Measurements from ENCODE around the gene MST1R. TPM values are rescaled to one million over a fixed set of nuclear protein-coding genes. Genes with fewer than 3 reads are reported as not detected.

Gene MST1R
- total and polyA plus RNA-seq, 2 experiments from 2014 or later: 3.7 to 3.9 TPM

- ATAC-seq (no peak), DNase-seq (ENCODE audit: low spot score) (peak; percentile 30)
- H3K4me1 Mint-ChIP-seq: peaks cover 8% of the 10 kb centered on the region
- Histone ChIP-seq H3K27me3 (ENCODE audit: insufficient read depth) (no peaks in the 10 kb centered on the region), H2AFZ (no peak overlapping the region), H3K4me2 (no peak overlapping the region), H3K9me2 (ENCODE audit: insufficient read depth) (peaks cover 5% of the 10 kb centered on the region; the same call in 1 of the 2 replicates), H3K36me3 (ENCODE audit: insufficient read depth) (no peaks in the 10 kb centered on the region), H4K20me1 (replicated peaks; ENCODE audit: insufficient read depth) (no peaks in the 10 kb centered on the region), H3K79me2 (replicated peaks; ENCODE audit: insufficient read depth) (no peaks in the 10 kb centered on the region), H3K4me3 (no peak overlapping the region), H3K4me1 (ENCODE audit: insufficient read depth) (peaks cover 13% of the 10 kb centered on the region), H3K27ac (ENCODE audit: low read depth) (no peak overlapping the region), H3F3A (replicated peaks; ENCODE audit: low read depth) (peaks cover 10% of the 10 kb centered on the region)
- no peak overlapping the region for H3K27ac Mint-ChIP-seq
- H3K9me3 Mint-ChIP-seq: no peaks in the 10 kb centered on the region
- no peak overlapping the region for H3K4me3 Mint-ChIP-seq
- no peaks in the 10 kb centered on the region for H3K36me3 Mint-ChIP-seq (ENCODE audit: low read depth)
- peaks cover 15% of the 10 kb centered on the region for H3K27me3 Mint-ChIP-seq (ENCODE audit: insufficient read depth, low read depth, poor library complexity)
- TF ChIP-seq, protein P1, sequence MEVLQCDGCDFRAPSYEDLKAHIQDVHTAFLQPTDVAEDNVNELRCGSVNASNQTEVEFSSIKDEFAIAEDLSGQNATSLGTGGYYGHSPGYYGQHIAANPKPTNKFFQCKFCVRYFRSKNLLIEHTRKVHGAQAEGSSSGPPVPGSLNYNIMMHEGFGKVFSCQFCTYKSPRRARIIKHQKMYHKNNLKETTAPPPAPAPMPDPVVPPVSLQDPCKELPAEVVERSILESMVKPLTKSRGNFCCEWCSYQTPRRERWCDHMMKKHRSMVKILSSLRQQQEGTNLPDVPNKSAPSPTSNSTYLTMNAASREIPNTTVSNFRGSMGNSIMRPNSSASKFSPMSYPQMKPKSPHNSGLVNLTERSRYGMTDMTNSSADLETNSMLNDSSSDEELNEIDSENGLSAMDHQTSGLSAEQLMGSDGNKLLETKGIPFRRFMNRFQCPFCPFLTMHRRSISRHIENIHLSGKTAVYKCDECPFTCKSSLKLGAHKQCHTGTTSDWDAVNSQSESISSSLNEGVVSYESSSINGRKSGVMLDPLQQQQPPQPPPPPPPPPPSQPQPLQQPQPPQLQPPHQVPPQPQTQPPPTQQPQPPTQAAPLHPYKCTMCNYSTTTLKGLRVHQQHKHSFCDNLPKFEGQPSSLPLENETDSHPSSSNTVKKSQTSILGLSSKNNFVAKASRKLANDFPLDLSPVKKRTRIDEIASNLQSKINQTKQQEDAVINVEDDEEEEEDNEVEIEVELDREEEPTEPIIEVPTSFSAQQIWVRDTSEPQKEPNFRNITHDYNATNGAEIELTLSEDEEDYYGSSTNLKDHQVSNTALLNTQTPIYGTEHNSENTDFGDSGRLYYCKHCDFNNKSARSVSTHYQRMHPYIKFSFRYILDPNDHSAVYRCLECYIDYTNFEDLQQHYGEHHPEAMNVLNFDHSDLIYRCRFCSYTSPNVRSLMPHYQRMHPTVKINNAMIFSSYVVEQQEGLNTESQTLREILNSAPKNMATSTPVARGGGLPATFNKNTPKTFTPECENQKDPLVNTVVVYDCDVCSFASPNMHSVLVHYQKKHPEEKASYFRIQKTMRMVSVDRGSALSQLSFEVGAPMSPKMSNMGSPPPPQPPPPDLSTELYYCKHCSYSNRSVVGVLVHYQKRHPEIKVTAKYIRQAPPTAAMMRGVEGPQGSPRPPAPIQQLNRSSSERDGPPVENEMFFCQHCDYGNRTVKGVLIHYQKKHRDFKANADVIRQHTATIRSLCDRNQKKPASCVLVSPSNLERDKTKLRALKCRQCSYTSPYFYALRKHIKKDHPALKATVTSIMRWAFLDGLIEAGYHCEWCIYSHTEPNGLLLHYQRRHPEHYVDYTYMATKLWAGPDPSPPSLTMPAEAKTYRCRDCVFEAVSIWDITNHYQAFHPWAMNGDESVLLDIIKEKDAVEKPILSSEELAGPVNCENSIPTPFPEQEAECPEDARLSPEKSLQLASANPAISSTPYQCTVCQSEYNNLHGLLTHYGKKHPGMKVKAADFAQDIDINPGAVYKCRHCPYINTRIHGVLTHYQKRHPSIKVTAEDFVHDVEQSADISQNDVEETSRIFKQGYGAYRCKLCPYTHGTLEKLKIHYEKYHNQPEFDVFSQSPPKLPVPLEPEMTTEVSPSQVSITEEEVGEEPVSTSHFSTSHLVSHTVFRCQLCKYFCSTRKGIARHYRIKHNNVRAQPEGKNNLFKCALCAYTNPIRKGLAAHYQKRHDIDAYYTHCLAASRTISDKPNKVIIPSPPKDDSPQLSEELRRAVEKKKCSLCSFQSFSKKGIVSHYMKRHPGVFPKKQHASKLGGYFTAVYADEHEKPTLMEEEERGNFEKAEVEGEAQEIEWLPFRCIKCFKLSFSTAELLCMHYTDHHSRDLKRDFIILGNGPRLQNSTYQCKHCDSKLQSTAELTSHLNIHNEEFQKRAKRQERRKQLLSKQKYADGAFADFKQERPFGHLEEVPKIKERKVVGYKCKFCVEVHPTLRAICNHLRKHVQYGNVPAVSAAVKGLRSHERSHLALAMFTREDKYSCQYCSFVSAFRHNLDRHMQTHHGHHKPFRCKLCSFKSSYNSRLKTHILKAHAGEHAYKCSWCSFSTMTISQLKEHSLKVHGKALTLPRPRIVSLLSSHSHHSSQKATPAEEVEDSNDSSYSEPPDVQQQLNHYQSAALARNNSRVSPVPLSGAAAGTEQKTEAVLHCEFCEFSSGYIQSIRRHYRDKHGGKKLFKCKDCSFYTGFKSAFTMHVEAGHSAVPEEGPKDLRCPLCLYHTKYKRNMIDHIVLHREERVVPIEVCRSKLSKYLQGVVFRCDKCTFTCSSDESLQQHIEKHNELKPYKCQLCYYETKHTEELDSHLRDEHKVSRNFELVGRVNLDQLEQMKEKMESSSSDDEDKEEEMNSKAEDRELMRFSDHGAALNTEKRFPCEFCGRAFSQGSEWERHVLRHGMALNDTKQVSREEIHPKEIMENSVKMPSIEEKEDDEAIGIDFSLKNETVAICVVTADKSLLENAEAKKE (CRISPR knock-in tag; IDR thresholded peaks at IDR 0.05): no peak
Observed at GRCh38 chr3:49900491-49901153, 3.1 kb downstream of the MST1R start.

GRCh38 chr3:49899815-49900214 lies 3.9 kb downstream of the MST1R start:
- Mint-ChIP-seq H3K27ac (no peak overlapping the region), H3K4me1 (peaks cover 8% of the 10 kb centered on the region), H3K36me3 (ENCODE audit: low read depth) (no peaks in the 10 kb centered on the region), H3K9me3 (no peaks in the 10 kb centered on the region), H3K4me3 (no peak overlapping the region), H3K27me3 (ENCODE audit: insufficient read depth, low read depth, poor library complexity) (peaks cover 15% of the 10 kb centered on the region)
- peaks cover 9% of the 10 kb centered on the region for H3F3A ChIP-seq (replicated peaks; ENCODE audit: low read depth)
- no peaks in the 10 kb centered on the region for H3K27me3 ChIP-seq (ENCODE audit: insufficient read depth)
- H3K27ac ChIP-seq (ENCODE audit: low read depth): no peak overlapping the region
- H3K36me3 ChIP-seq (ENCODE audit: insufficient read depth): no peaks in the 10 kb centered on the region
- H3K9me2 ChIP-seq (ENCODE audit: insufficient read depth): peaks cover 4% of the 10 kb centered on the region; the same call in 1 of the 2 replicates
- H4K20me1 ChIP-seq (replicated peaks; ENCODE audit: insufficient read depth): no peaks in the 10 kb centered on the region
- no peaks in the 10 kb centered on the region for H3K79me2 ChIP-seq (replicated peaks; ENCODE audit: insufficient read depth)
- no peak overlapping the region for H2AFZ ChIP-seq
- no peak overlapping the region for H3K4me3 ChIP-seq
- peak; percentile 12 for ATAC-seq
- no peak overlapping the region for H3K4me2 ChIP-seq
- DNase-seq (ENCODE audit: low spot score): peak; percentile 89
- H3K4me1 ChIP-seq (ENCODE audit: insufficient read depth): peaks cover 8% of the 10 kb centered on the region
- no peak for TF ChIP-seq REST (IDR thresholded peaks at IDR 0.05; ENCODE audit: unreplicated experiment)
- no peak for TF ChIP-seq JUNB (IDR thresholded peaks at IDR 0.05; ENCODE audit: unreplicated experiment)
- no peak for TF ChIP-seq POLR2AphosphoS5 (IDR thresholded peaks at IDR 0.05; ENCODE audit: low read depth)
- peak; percentile 71 to 87 for TF ChIP-seq CTCF (conservative IDR thresholded peaks at IDR 0.05; ENCODE audit: low read depth in 2 of 2)
